Naive B cell (primary cell): ENCODE results near the gene FBXO17. TPM values are rescaled to one million over a fixed set of nuclear protein-coding genes. Genes with fewer than 3 reads are reported as not detected.

Experiments
- ATAC-seq, 2 donors: fragments of 150-1000 bp; cut with Tn5 transposase; 2 replicates each; pipeline ENCODE4 v1.10.0; 2021; ENCODE audit warnings: low read depth in 2 of 2, mild to moderate bottlenecking in 2 of 2, moderate library complexity in 2 of 2
- DNase-seq: peaks from one replicate; pipeline ENCODE4 v3.0.0; 2022
- H3K27ac Mint-ChIP-seq, 6 donors: one replicate each; pipeline ENCODE4 v1.8.0; 2020 to 2022; ENCODE audit warnings: mild to moderate bottlenecking in 6 of 6, mixed read lengths in 6 of 6, moderate library complexity in 5 of 6, inconsistent platforms in 2 of 6
- H3K27me3 Mint-ChIP-seq, 3 donors: one replicate each; pipeline ENCODE4 v1.8.0; 2021 to 2022; ENCODE audit warnings: mixed read lengths in 3 of 3, mild to moderate bottlenecking in 1 of 3
- H3K36me3 Mint-ChIP-seq, 2 donors: one replicate each; pipeline ENCODE4 v1.8.0; 2020 to 2022; ENCODE audit warnings: mixed read lengths in 2 of 2, inconsistent platforms in 1 of 2, mild to moderate bottlenecking in 1 of 2
- H3K4me1 Mint-ChIP-seq, 3 donors: one replicate each; pipeline ENCODE4 v1.8.0; 2020 to 2022; ENCODE audit warnings: mixed read lengths in 3 of 3, inconsistent platforms in 1 of 3, mild to moderate bottlenecking in 1 of 3, moderate library complexity in 1 of 3
- H3K4me3 Mint-ChIP-seq, 8 donors: one replicate each; pipeline ENCODE4 v1.8.0; 2020 to 2022; ENCODE audit warnings: mild to moderate bottlenecking in 8 of 8, mixed read lengths in 8 of 8, moderate library complexity in 8 of 8, inconsistent platforms in 2 of 8
- H3K9me3 Mint-ChIP-seq, 7 donors: one replicate each; pipeline ENCODE4 v1.8.0; 2020 to 2022; ENCODE audit warnings: mixed read lengths in 7 of 7, mild to moderate bottlenecking in 5 of 7, inconsistent platforms in 2 of 7, moderate library complexity in 1 of 7
- polyA plus RNA-seq, 6 donors: library from polyadenylated mRNA; unstranded; fragments of 300-500 nt; fragmentation: Illumina TruSeq; gene quantifications; one replicate each; pipeline ENCODE4 v1.2.3, GENCODE V29; 2021; ENCODE audit warnings: low read depth in 6 of 6

The FBXO17 gene
- polyA plus RNA-seq, 6 donors from 2014 or later = not detected

- H3K36me3 Mint-ChIP-seq = peaks cover 8 to 12% of the 10 kb centered on the region in 2 donors
- no peaks in the 10 kb centered on the region for H3K9me3 Mint-ChIP-seq
- H3K4me1 Mint-ChIP-seq = peaks cover 40 to 55% (median 51%) of the 10 kb centered on the region in 3 donors
- ATAC-seq (no peak), DNase-seq (no peak)
- peak overlapping the region; percentile 89 to 100 (median 96) for H3K4me3 Mint-ChIP-seq
- peak overlapping the region; percentile 94 to 100 (median 97) for H3K27ac Mint-ChIP-seq
- H3K27me3 Mint-ChIP-seq = no peaks in the 10 kb centered on the region
Measured at GRCh38 chr19:38900202-38900629, 75.3 kb downstream of the FBXO17 start.

GRCh38 chr19:38899447-38900201 lies 75.9 kb downstream of the FBXO17 start, which contains the start of the genes NFKBIB and SIRT2:
Gene NFKBIB, plus strand, starts transcription at chr19:38899969. Its CDS starts 64 bp downstream, at chr19:38900033.
Gene SIRT2, minus strand, starts transcription at chr19:38899618. Its CDS starts 97 bp downstream, at chr19:38899521.
- peaks cover 41 to 60% (median 54%) of the 10 kb centered on the region in 3 donors for H3K4me1 Mint-ChIP-seq

DNA sequence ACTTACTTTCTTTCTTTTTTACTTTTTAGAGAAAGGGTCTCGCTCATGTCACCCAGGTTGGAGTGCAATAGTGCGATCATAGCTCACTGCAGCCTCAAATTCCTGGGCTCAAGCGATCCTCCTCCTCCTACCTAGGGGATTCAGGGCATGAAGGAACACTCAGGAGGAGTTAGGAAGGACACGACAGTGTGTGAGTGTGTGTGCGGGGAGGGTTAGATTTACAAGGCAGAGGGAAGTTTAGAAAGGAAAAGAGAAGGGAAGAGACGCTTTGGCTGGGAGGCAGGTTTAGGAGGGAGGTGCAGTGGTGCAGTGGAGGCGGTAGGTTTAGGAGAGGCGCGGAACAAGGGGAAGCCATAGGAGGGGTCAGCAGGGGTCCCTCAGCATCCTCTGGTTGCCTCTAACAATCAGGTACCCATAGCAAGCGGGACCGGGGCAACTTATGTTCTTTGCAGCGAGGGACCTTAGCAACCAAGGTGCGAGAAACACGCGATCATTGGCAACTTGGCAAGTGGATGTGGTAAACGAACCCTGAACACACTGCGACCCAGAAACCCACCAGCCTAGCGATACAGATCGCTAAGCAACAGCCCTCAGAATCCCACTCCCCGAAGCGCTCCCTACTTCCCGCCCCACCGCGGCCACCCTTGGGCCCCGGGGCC lies 76.6 kb downstream of the FBXO17 start:
- DNase-seq (no peak), ATAC-seq (no peak)
- no peaks in the 10 kb centered on the region for H3K27me3 Mint-ChIP-seq
- peak overlapping the region; percentile 89 to 100 (median 96) for H3K4me3 Mint-ChIP-seq
- H3K36me3 Mint-ChIP-seq = no peaks in the 10 kb centered on the region
- peaks cover 36 to 61% (median 53%) of the 10 kb centered on the region in 3 donors for H3K4me1 Mint-ChIP-seq
- H3K27ac Mint-ChIP-seq = peak overlapping the region; percentile 95 to 100 (median 98)
- H3K9me3 Mint-ChIP-seq = no peaks in the 10 kb centered on the region

More at GRCh38 chr19:38899447-38900201, 75.9 kb downstream of the FBXO17 start, which contains the start of the genes NFKBIB and SIRT2:
- DNase-seq (peak; percentile 99), ATAC-seq (peak; percentile 84 to 85)
- peaks cover 6% of the 10 kb centered on the region in 2 donors for H3K36me3 Mint-ChIP-seq
- peak within 1 kb of the TSS; percentile 95 to 100 (median 98) for H3K27ac Mint-ChIP-seq
- H3K9me3 Mint-ChIP-seq = no peaks in the 10 kb centered on the region
- peak within 1 kb of the TSS; percentile 89 to 100 (median 96) for H3K4me3 Mint-ChIP-seq
- H3K27me3 Mint-ChIP-seq = no peaks in the 10 kb centered on the region

DNA sequence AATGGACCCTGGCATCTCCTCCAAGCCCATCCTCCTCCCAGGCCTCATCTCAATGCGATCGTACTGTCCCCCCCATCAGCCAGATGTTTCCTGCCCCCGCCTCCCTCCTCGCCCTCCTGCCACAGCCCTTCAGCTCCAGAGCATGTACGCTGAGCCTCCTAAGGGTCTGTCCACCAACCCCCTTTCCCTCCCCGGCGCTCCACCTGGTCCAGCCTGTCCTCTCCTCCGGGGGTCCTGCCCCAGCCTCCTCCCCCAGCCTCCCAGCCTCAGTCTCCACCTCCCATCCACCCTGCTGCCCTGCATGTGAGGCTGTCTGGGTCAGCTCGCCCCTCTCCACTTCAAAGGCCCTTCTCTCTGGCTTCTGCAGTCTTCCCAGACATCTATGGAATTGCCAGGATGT lies 80.6 kb downstream of the FBXO17 start:
- ATAC-seq (no peak), DNase-seq (no peak)
- Mint-ChIP-seq H3K27ac (peak overlapping the region in 3 of 6 donors; percentile 2 to 92 (median 32)), H3K36me3 (no peaks in the 10 kb centered on the region), H3K27me3 (no peaks in the 10 kb centered on the region), H3K4me3 (no peak overlapping the region), H3K9me3 (no peaks in the 10 kb centered on the region), H3K4me1 (peaks cover 23 to 42% (median 29%) of the 10 kb centered on the region in 3 donors)

DNA sequence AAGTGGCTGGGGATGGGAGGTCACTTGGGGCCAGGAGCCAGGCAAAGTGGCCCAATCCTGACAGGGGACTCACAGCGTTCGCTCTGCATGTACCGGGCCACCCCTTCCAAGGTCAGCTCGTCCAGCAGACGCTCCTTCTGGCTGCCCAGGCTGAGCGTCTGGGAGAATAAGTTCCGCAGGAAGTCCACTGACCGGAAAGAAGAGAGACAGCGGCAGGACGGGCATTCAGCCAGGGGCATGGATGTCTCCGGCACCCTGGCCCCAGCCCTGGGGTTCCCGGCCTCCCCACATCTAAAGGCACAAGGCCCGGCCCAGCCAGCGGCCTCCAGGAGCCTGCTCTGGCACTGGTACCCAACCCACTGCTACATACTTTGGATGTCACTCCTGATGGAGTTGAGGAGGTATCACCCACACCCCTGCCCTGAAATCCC lies 82.2 kb downstream of the FBXO17 start:
- Mint-ChIP-seq H3K27me3 (no peaks in the 10 kb centered on the region), H3K9me3 (no peaks in the 10 kb centered on the region), H3K27ac (peak overlapping the region in 1 of 6 donors; percentile 49), H3K4me3 (no peak overlapping the region), H3K36me3 (no peaks in the 10 kb centered on the region), H3K4me1 (peaks cover 12 to 30% (median 20%) of the 10 kb centered on the region in 3 donors)
- no peak for DNase-seq
- ATAC-seq = no peak

- ATAC-seq (no peak), DNase-seq (no peak)
- no peaks in the 10 kb centered on the region for H3K27me3 Mint-ChIP-seq
- no peak overlapping the region for H3K4me3 Mint-ChIP-seq
- H3K4me1 Mint-ChIP-seq = peaks cover 9 to 25% (median 15%) of the 10 kb centered on the region in 3 donors
- H3K36me3 Mint-ChIP-seq = no peaks in the 10 kb centered on the region
- H3K9me3 Mint-ChIP-seq = no peaks in the 10 kb centered on the region
- H3K27ac Mint-ChIP-seq = no peak overlapping the region
Measured at GRCh38 chr19:38892841-38893240, 82.7 kb downstream of the FBXO17 start.

GRCh38 chr19:38891771-38892170 lies 83.8 kb downstream of the FBXO17 start:
- Mint-ChIP-seq H3K4me1 (peaks cover 6 to 20% (median 14%) of the 10 kb centered on the region in 3 donors), H3K27me3 (no peaks in the 10 kb centered on the region), H3K36me3 (no peaks in the 10 kb centered on the region), H3K4me3 (no peak overlapping the region), H3K27ac (peak overlapping the region in 2 of 6 donors; percentile 11 to 69), H3K9me3 (no peaks in the 10 kb centered on the region)
- ATAC-seq (no peak), DNase-seq (no peak)

Other genes with a start within 250 kb of the FBXO17 start
- gene CAPN12, start 231.3 kb downstream of the FBXO17 start, polyA plus RNA-seq = 10 to 100 TPM in 4 of 6 donors, 1 to 10 TPM in 2; 3.3 to 25.4 (median 14.0) TPM
- not detected for gene LGALS7, start 202.2 kb downstream of the FBXO17 start, polyA plus RNA-seq
- gene LGALS7B, start 186.5 kb downstream of the FBXO17 start, polyA plus RNA-seq = 1 to 10 TPM in 1 of 6 donors, not detected in 5; 6.0 TPM
- 1 to 10 TPM in 1 of 6 donors, not detected in 5; 1.4 TPM for gene LGALS4, start 162.8 kb downstream of the FBXO17 start, polyA plus RNA-seq
- 100 to 1,000 TPM; 234 to 283 (median 274) TPM for gene ECH1, start 143.9 kb downstream of the FBXO17 start, polyA plus RNA-seq
- gene HNRNPL, start 125.8 kb downstream of the FBXO17 start, polyA plus RNA-seq = 100 to 1,000 TPM in 3 of 6 donors, 10 to 100 TPM in 3; 29.0 to 116 (median 99.3) TPM
- 10 to 100 TPM; 22.1 to 80.3 (median 50.2) TPM for gene RINL, start 97.5 kb downstream of the FBXO17 start, polyA plus RNA-seq
- 10 to 100 TPM; 43.2 to 64.9 (median 54.4) TPM for gene SIRT2, start 76.1 kb downstream of the FBXO17 start, polyA plus RNA-seq
- gene NFKBIB, start 75.8 kb downstream of the FBXO17 start, polyA plus RNA-seq = 10 to 100 TPM in 5 of 6 donors, 1 to 10 TPM in 1; 6.9 to 16.9 (median 12.1) TPM
- not detected for gene CCER2, start 63.6 kb downstream of the FBXO17 start, polyA plus RNA-seq
- gene SARS2, start 45.0 kb downstream of the FBXO17 start, polyA plus RNA-seq = 10 to 100 TPM in 5 of 6 donors, 1 to 10 TPM in 1; 3.6 to 16.6 (median 12.5) TPM
- 100 to 1,000 TPM in 2 of 6 donors, 10 to 100 TPM in 4; 66.8 to 117 (median 85.1) TPM for gene MRPS12, start 44.8 kb downstream of the FBXO17 start, polyA plus RNA-seq
- gene FBXO27, start 56.8 kb upstream of the FBXO17 start, polyA plus RNA-seq = not detected
- not detected for gene ACP7, start 108.6 kb upstream of the FBXO17 start, polyA plus RNA-seq
- gene PAK4, start 150.0 kb upstream of the FBXO17 start, polyA plus RNA-seq = 1 to 10 TPM in 5 of 6 donors, under 1 TPM in 1; 0.09 to 2.6 (median 1.7) TPM
- not detected for gene NCCRP1, start 221.2 kb upstream of the FBXO17 start, polyA plus RNA-seq
- not detected for gene SYCN, start 228.5 kb upstream of the FBXO17 start, polyA plus RNA-seq